NB4 (cell line): ENCODE data around the gene AQP1.

Experiments
- DNase-seq: peaks from one replicate; pipeline ENCODE4 v3.0.0; 2010; ENCODE audit warnings: low read depth
- H3K4me3 ChIP-seq: one replicate; pipeline ENCODE4 v1.5.1; 2011; ENCODE audit warnings: mild to moderate bottlenecking, low read depth, low read length, moderate library complexity
- CTCF ChIP-seq: IDR thresholded peaks from one replicate; pipeline ENCODE4 v1.5.1; 2012; ENCODE audit warnings: low read depth, low read length
- MAX ChIP-seq: IDR thresholded peaks from 2 replicates; pipeline ENCODE4 v1.6.1; 2011; ENCODE audit warnings: low read depth, low read length
- MYC ChIP-seq: IDR thresholded peaks from 2 replicates; pipeline ENCODE4 v1.6.1; 2011; ENCODE audit warnings: low read depth, low read length
- POLR2A ChIP-seq: IDR thresholded peaks from 2 replicates; pipeline ENCODE4 v1.6.1; 2011; ENCODE audit warnings: mild to moderate bottlenecking; ENCODE audit not compliant: insufficient read length; ENCODE audit errors: extremely low read depth

Gene AQP1

GRCh38 chr7:30871655-30872054 lies 40.0 kb upstream of the AQP1 start:
- TF ChIP-seq CTCF = no peak
- TF ChIP-seq MYC = no peak
- TF ChIP-seq MAX = no peak
- no peak for TF ChIP-seq POLR2A
- no peak for DNase-seq
- H3K4me3 ChIP-seq = no peak overlapping the region

- no peak for DNase-seq
- no peak for TF ChIP-seq MAX
Observed at GRCh38 chr7:30873207-30873606, 38.4 kb upstream of the AQP1 start.

GRCh38 chr7:30873656-30874055 lies 38.0 kb upstream of the AQP1 start:
- TF ChIP-seq POLR2A (no peak), CTCF (no peak), MAX (no peak), MYC (no peak)
- no peak for DNase-seq
- no peak overlapping the region for H3K4me3 ChIP-seq

More at GRCh38 chr7:30873207-30873606, 38.4 kb upstream of the AQP1 start:
- no peak overlapping the region for H3K4me3 ChIP-seq

GRCh38 chr7:30874656-30875302 lies 36.9 kb upstream of the AQP1 start:
- DNase-seq = no peak
- TF ChIP-seq MAX = peak; percentile 54; the same call in 1 of the 2 replicates
- no peak for TF ChIP-seq MYC

GRCh38 chr7:30877015-30877769 lies 34.5 kb upstream of the AQP1 start:
- no peak overlapping the region for H3K4me3 ChIP-seq
- DNase-seq = no peak
- no peak for TF ChIP-seq CTCF
- TF ChIP-seq MYC = no peak
- TF ChIP-seq MAX = no peak
- TF ChIP-seq POLR2A = no peak

More at GRCh38 chr7:30874656-30875302, 36.9 kb upstream of the AQP1 start:
- H3K4me3 ChIP-seq = no peak overlapping the region

- TF ChIP-seq CTCF (no peak), POLR2A (no peak), MYC (no peak), MAX (no peak)
- H3K4me3 ChIP-seq = no peak overlapping the region
- no peak for DNase-seq
Observed at GRCh38 chr7:30877993-30878392, 33.7 kb upstream of the AQP1 start.
